ENCODE measurements around the gene MAGI1. TPM values are rescaled to one million over a fixed set of nuclear protein-coding genes. Genes with fewer than 3 reads are reported as not detected.

Gene MAGI1
- total RNA-seq, 2 donors from 2014 or later, result 37.5 to 51.6 TPM

DNA sequence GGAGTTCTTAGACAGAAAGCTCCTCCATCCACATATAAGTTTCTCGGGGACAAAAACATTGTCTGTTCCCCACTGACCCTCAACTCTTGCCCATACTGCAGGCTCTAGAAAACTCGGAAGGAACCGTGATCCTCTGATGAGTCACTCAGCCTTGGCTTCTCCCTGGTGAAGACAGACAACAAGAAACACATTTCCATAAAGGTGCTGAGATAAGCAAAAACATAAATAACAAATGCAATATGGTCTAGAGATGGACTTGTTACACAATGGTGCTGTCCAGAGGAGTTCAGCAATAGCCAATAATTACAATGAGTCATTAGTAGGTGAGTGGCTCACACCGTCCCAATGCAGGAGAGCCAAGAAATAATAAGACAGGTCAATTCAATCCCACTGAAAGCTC is 43.7 kb downstream of the MAGI1 start:
- H3K36me3 ChIP-seq, result no peaks in the 10 kb centered on the region
- 78% methylated on average over 4 of the region's 4 CpGs for WGBS
- H3K4me3 ChIP-seq, result no peak overlapping the region
- no peak for DNase-seq (ENCODE audit: low spot score)
- H3K9me3 ChIP-seq, result no peaks in the 10 kb centered on the region
- intact Hi-C loops (cut with DNase I), result no loop called here
- H3K27me3 ChIP-seq (replicated peaks; ENCODE audit: insufficient read depth), result no peaks in the 10 kb centered on the region
- TF ChIP-seq POLR2AphosphoS5 (IDR thresholded peaks at IDR 0.05) (no peak), POLR2A (IDR thresholded peaks at IDR 0.05) (no peak)
- TF ChIP-seq, protein P1, sequence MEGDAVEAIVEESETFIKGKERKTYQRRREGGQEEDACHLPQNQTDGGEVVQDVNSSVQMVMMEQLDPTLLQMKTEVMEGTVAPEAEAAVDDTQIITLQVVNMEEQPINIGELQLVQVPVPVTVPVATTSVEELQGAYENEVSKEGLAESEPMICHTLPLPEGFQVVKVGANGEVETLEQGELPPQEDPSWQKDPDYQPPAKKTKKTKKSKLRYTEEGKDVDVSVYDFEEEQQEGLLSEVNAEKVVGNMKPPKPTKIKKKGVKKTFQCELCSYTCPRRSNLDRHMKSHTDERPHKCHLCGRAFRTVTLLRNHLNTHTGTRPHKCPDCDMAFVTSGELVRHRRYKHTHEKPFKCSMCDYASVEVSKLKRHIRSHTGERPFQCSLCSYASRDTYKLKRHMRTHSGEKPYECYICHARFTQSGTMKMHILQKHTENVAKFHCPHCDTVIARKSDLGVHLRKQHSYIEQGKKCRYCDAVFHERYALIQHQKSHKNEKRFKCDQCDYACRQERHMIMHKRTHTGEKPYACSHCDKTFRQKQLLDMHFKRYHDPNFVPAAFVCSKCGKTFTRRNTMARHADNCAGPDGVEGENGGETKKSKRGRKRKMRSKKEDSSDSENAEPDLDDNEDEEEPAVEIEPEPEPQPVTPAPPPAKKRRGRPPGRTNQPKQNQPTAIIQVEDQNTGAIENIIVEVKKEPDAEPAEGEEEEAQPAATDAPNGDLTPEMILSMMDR (IDR thresholded peaks at IDR 0.05), result no peak
- peaks cover 4% of the 10 kb centered on the region for H3K4me1 ChIP-seq (replicated peaks)
- H3K27ac ChIP-seq, result no peak overlapping the region

DNA sequence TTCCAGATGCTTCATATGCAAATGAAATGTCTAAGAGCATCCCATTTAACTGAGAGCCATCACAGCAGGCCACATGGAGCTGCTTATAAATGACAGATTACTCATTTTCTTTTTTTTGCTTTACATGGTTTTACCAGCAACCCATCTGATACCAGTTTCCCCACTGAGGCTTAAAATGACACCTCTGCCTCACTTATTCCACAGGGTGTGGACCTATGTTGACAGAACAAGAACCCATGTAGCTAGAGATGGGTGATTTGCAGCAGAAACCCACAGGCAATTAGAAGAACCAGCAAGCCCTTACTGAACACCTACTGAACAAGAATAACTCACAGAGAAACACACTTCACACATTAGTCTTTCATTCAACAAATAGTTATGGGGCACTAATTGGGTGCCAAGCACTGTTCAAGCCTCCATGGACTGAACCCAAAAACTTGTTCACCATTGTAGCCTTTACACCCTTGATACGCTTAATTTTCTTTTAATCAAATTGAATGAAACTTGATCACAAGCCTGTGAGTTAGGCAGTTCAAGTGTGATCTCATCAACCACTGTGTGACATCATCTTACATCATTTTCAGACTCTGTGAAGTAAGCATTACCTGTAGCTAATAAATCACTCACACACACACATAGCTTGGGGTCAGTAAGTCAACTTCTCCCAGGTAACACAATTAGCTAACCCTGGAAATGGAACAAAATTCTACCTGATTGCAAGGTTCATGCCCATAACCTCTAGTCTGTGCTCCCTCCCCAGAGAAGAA is 45.4 kb downstream of the MAGI1 start:
- DNase-seq (ENCODE audit: low spot score), result no peak
- no peak for TF ChIP-seq POLR2AphosphoS5 (IDR thresholded peaks at IDR 0.05)
- Histone ChIP-seq H3K27ac (no peak overlapping the region), H3K9me3 (no peaks in the 10 kb centered on the region), H3K4me3 (no peak overlapping the region), H3K27me3 (replicated peaks; ENCODE audit: insufficient read depth) (no peaks in the 10 kb centered on the region), H3K4me1 (replicated peaks) (peaks cover under 1% of the 10 kb centered on the region), H3K36me3 (no peaks in the 10 kb centered on the region)
- WGBS, result 100% methylated on average over 1 of the region's 1 CpG
- intact Hi-C loops (cut with DNase I), result no loop called here

DNA sequence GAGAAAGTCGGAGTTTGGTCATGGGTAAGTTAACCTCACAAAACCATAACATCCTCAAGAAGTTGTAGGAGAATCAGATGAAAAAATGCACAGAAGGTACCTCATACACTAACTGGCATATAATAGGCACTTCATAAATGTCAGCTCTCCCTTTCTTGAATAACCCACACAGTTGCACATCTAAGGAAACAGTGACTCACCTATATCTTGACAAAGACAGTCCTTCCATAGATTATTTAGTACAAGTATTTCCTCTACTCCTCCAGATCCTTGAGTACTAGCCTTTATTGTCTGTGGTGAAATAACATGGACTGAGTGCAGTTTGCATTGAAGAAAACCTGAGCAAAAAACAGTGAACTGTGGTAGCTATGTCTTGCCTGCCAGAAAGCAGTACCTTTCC is 46.6 kb downstream of the MAGI1 start:
- H3K9me3 ChIP-seq, result no peaks in the 10 kb centered on the region
- TF ChIP-seq POLR2A (IDR thresholded peaks at IDR 0.05) (no peak), POLR2AphosphoS5 (IDR thresholded peaks at IDR 0.05) (no peak)
- TF ChIP-seq, protein P1 (IDR thresholded peaks at IDR 0.05), result no peak
- 77% methylated on average over 1 of the region's 1 CpG for WGBS
- no peak for DNase-seq (ENCODE audit: low spot score)
- H3K27ac ChIP-seq, result no peak overlapping the region
- no peak overlapping the region for H3K4me3 ChIP-seq
- intact Hi-C loops (cut with DNase I), result no loop called here
- no peaks in the 10 kb centered on the region for H3K36me3 ChIP-seq
- no peaks in the 10 kb centered on the region for H3K4me1 ChIP-seq (replicated peaks)
- no peaks in the 10 kb centered on the region for H3K27me3 ChIP-seq (replicated peaks; ENCODE audit: insufficient read depth)

DNA sequence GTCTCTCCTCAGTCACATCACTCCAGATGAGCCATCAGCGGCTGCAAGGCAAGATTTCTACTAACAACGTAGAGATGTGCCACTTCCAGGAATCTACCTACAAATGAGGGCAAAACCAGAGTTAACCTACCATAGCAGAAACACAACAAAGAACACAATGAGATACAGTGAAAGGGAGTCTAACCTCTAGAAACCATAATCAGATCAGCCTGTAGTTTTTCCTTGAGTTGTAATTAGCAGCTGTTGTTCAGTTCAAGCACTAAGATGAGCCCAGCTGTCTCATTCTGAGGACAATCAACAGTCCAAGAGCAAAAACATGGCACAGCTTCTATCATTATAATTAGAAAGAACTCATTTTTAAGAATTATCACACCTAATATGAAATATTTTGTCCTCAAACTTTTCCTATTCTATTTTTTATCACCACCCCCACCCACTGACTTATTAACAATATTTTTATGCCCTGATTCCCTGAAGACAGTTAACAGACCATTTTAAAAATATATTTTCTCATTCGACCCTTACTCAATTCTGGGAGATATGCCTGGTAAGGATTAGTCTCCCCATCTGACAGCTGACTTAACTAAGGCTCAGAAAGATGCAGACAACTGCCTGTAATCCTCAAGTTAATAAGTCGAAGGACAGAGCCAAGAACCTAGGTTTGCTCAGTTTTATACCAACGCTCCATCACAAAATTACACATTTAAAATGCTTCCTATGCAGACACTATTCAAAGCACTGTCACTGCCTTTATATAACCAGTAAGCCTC is 50.1 kb downstream of the MAGI1 start:
- 90% methylated on average over 5 of the region's 5 CpGs for WGBS
- no peak for DNase-seq (ENCODE audit: low spot score)
- no peaks in the 10 kb centered on the region for H3K36me3 ChIP-seq
- H3K4me3 ChIP-seq, result no peak overlapping the region
- H3K4me1 ChIP-seq (replicated peaks), result no peaks in the 10 kb centered on the region
- intact Hi-C loops (cut with DNase I), result no loop called here
- TF ChIP-seq, protein P1 (IDR thresholded peaks at IDR 0.05), result no peak
- TF ChIP-seq POLR2AphosphoS5 (IDR thresholded peaks at IDR 0.05) (no peak), POLR2A (IDR thresholded peaks at IDR 0.05) (no peak)
- H3K27ac ChIP-seq, result no peak overlapping the region
- H3K9me3 ChIP-seq, result no peaks in the 10 kb centered on the region
- H3K27me3 ChIP-seq (replicated peaks; ENCODE audit: insufficient read depth), result no peaks in the 10 kb centered on the region

DNA sequence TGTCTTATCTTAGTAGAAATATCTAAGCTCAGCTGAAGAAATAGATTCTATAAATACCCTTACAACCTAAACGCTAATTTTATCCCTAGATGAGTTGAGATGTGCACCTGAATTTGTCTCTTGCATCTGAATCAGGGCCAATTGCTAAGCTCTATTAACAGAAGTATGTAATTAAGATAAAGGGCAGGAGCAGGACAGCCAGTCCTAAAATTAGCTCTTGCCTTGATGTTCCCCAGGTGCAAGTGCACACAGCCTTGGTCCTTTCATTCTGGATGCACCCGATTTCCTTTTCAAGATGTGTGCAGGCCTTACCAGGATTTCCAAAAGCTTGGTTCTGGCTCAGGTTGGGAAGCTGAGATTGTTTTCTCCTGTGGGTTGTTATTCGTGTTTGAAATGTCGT is 52.4 kb downstream of the MAGI1 start:
- 88% methylated on average over 4 of the region's 4 CpGs for WGBS
- H3K4me1 ChIP-seq (replicated peaks), result no peaks in the 10 kb centered on the region
- no peaks in the 10 kb centered on the region for H3K27me3 ChIP-seq (replicated peaks; ENCODE audit: insufficient read depth)
- no peak overlapping the region for H3K27ac ChIP-seq
- H3K36me3 ChIP-seq, result no peaks in the 10 kb centered on the region
- intact Hi-C loops (cut with DNase I), result no loop called here
- DNase-seq (ENCODE audit: low spot score), result no peak
- no peak overlapping the region for H3K4me3 ChIP-seq
- no peaks in the 10 kb centered on the region for H3K9me3 ChIP-seq
- no peak for TF ChIP-seq POLR2A (IDR thresholded peaks at IDR 0.05)
- no peak for TF ChIP-seq POLR2AphosphoS5 (IDR thresholded peaks at IDR 0.05)
- TF ChIP-seq, protein P1 (IDR thresholded peaks at IDR 0.05), result no peak

Measured in prostate gland (tissue), 2 donors.